Measurements from ENCODE around the gene NME9. TPM values are rescaled to one million over a fixed set of nuclear protein-coding genes. Genes with fewer than 3 reads are reported as not detected.

NME9 gene
- total and polyA plus RNA-seq, 2 of the 4 experiments (the other 2 are of a cell fraction), result not detected

GRCh38 chr3:138340511-138340910 is 10.9 kb upstream of the NME9 start:
- no peaks in the 10 kb centered on the region for H3K9me3 ChIP-seq (ENCODE audit: control insufficient read depth, insufficient read depth, low read length)
- no peak overlapping the region for H3K14ac ChIP-seq (replicated peaks; ENCODE audit: low read depth, low read length)
- H2AK9ac ChIP-seq (replicated peaks; ENCODE audit: low read depth, low read length, poor library complexity), result no peak overlapping the region
- no peak overlapping the region for H2AK5ac ChIP-seq (ENCODE audit: low read depth, low read length)
- H3K36me3 ChIP-seq (ENCODE audit: control insufficient read depth, insufficient read depth, low read length), result no peaks in the 10 kb centered on the region
- H3K9me1 ChIP-seq (ENCODE audit: insufficient read depth, low read length), result no peaks in the 10 kb centered on the region
- H3K18ac ChIP-seq (ENCODE audit: low read depth, low read length), result no peak overlapping the region
- peaks cover 25% of the 10 kb centered on the region for H3K27me3 ChIP-seq (ENCODE audit: control insufficient read depth, insufficient read depth, low read length)
- H2BK5ac ChIP-seq (ENCODE audit: low read depth, low read length, poor library complexity, severe bottlenecking), result no peak overlapping the region
- H3K56ac ChIP-seq (ENCODE audit: extremely low read depth, insufficient read depth, low read length), result no peak overlapping the region
- H4K5ac ChIP-seq (ENCODE audit: low read depth, low read length), result no peak overlapping the region
- H4K8ac ChIP-seq (ENCODE audit: low read depth in 2 of 2, low read length in 2 of 2), result no peak overlapping the region
- H4K91ac ChIP-seq (ENCODE audit: insufficient read depth, low read depth, low read length), result no peak overlapping the region
- no peaks in the 10 kb centered on the region for H3K79me1 ChIP-seq (ENCODE audit: low read depth in 1 of 2, low read length in 2 of 2)
- BruUV-seq (replicated peaks), result no TSS peak
- intact Hi-C loops (cut with micrococcal nuclease), result no loop called here
- no peaks in the 10 kb centered on the region for H4K20me1 ChIP-seq (ENCODE audit: insufficient read depth, low read length)
- POLR2A ChIA-PET (ENCODE audit: unreplicated experiment), result no interaction called here
- in situ Hi-C loops (cut with MboI; ENCODE audit: low sequenced_read_pairs), result no loop called here
- no peak overlapping the region for H2AFZ ChIP-seq (replicated peaks; ENCODE audit: low read length, poor library complexity)
- H2BK15ac ChIP-seq (ENCODE audit: low read depth, low read length), result no peak overlapping the region
- no peak overlapping the region for H3K4me3 ChIP-seq (ENCODE audit: insufficient read depth, low read depth, low read length)
- WGBS, 2 experiments (ENCODE audit: extremely low coverage in 2 of 2, insufficient read length in 1 of 2), result no CpG with 5 or more reads among the region's 5 CpGs
- H3K27ac ChIP-seq (ENCODE audit: insufficient read depth, low read length), result no peak overlapping the region
- H3K4me1 ChIP-seq (ENCODE audit: control insufficient read depth, insufficient read depth, low read length), result no peaks in the 10 kb centered on the region
- CTCF ChIA-PET, result no interaction called here
- dilution Hi-C loops (cut with HindIII; ENCODE audit: low sequenced_read_pairs, unreplicated experiment), result no loop called here
- TF ChIP-seq CHD1 (IDR thresholded peaks at IDR 0.05; ENCODE audit: low read depth, low read length) (no peak), BHLHE40 (IDR thresholded peaks at IDR 0.05; ENCODE audit: low read depth, low read length) (no peak), USF2 (IDR thresholded peaks at IDR 0.05; ENCODE audit: low read depth, low read length) (no peak)
- H3K4ac ChIP-seq (ENCODE audit: low read depth, low read length), result no peak overlapping the region
- no peak overlapping the region for H3K9ac ChIP-seq (ENCODE audit: low read depth, low read length)
- DNase-seq (no peak), ATAC-seq (ENCODE audit: low read depth) (no peak)
- H3K4me2 ChIP-seq (ENCODE audit: low read depth, low read length), result no peak overlapping the region
- H2BK120ac ChIP-seq (ENCODE audit: low read depth, low read length), result no peak overlapping the region
- H3K23ac ChIP-seq (ENCODE audit: low read depth, low read length), result no peak overlapping the region
- no peak overlapping the region for H2BK20ac ChIP-seq (ENCODE audit: low read depth, low read length)

Data from IMR-90 (cell line).